ENCODE results near the gene ZFAND3.

- no peak for TF ChIP-seq CTCF (IDR thresholded peaks at IDR 0.05)
- no peak for TF ChIP-seq POLR2AphosphoS5 (IDR thresholded peaks at IDR 0.05)
These were observed 326.6 kb downstream of the ZFAND3 start for GRCh38 chr6:38146021-38146733.
